Activated CD8-positive, alpha-beta T cell treated with anti-CD3 and anti-CD28 coated beads, Interleukin-2, amount 10 ng/mL, durations not matched to agents 7 days and 5 days (primary cell): ENCODE data around the gene NOTCH1. TPM values are rescaled to one million over a fixed set of nuclear protein-coding genes. Genes with fewer than 3 reads are reported as not detected.

Experiments used
- ATAC-seq: fragments of 150-1000 bp; cut with Tn5 transposase; one replicate; pipeline ENCODE4 v1.10.0; 2021; ENCODE audit warnings: moderate library complexity
- CTCF ChIA-PET: fragments of 350-600 bp; sonication (Branson Sonifier 250); formaldehyde crosslinking; loops from one replicate; lab custom pipeline; 2021; ENCODE audit warnings: antibody characterized with exemption; lab: Charles Lee
- POLR2A ChIA-PET: fragments of 350-600 bp; sonication (Branson Sonifier 250); formaldehyde crosslinking; loops from one replicate; lab custom pipeline; 2021; ENCODE audit warnings: antibody characterized with exemption; lab: Charles Lee
- DNase-seq: peaks from one replicate; pipeline ENCODE4 v3.0.0-alpha.2; 2020
- H3K27ac Mint-ChIP-seq: one replicate; pipeline ENCODE4 v1.8.0; 2021; ENCODE audit warnings: mild to moderate bottlenecking, mixed read lengths
- H3K27me3 Mint-ChIP-seq: one replicate; pipeline ENCODE4 v1.8.0; 2021; ENCODE audit warnings: low read depth, mixed read lengths
- H3K36me3 Mint-ChIP-seq: one replicate; pipeline ENCODE4 v1.8.0; 2021; ENCODE audit warnings: low read depth, mixed read lengths
- H3K4me1 Mint-ChIP-seq: one replicate; pipeline ENCODE4 v1.8.0; 2021; ENCODE audit warnings: low read depth, mixed read lengths
- H3K4me3 Mint-ChIP-seq: one replicate; pipeline ENCODE4 v1.8.0; 2021; ENCODE audit warnings: mild to moderate bottlenecking, mixed read lengths
- H3K9me3 Mint-ChIP-seq: one replicate; pipeline ENCODE4 v1.8.0; 2022; ENCODE audit warnings: mixed read lengths; ENCODE audit not compliant: insufficient read depth
- total RNA-seq, 2 experiments: library from RNA; stranded (reverse); gene quantifications; one replicate each; pipeline ENCODE4 v1.2.3, GENCODE V29; 2021

NOTCH1 gene
- total RNA-seq, 2 experiments from 2014 or later = 86.6 to 94.1 TPM

- H3K4me3 Mint-ChIP-seq = peak overlapping the region; percentile 69
- POLR2A ChIA-PET = interaction anchor here (0.6 to 2.7 kb wide), 8 partner anchors 9 to 195 kb away, joined by 3 to 16 read pairs (median 3); partner anchors contain the start of gene NOTCH1
- ATAC-seq (peak; percentile 74), DNase-seq (peak; percentile 90)
- H3K27ac Mint-ChIP-seq = peak overlapping the region; percentile 92
- CTCF ChIA-PET = interaction anchor here (0.6 to 2.4 kb wide), 4 partner anchors 10 to 502 kb away, joined by 3 to 21 read pairs (median 6); no protein-coding TSS in a partner anchor
- H3K27me3 Mint-ChIP-seq = no peaks in the 10 kb centered on the region
- H3K4me1 Mint-ChIP-seq = peaks cover 77% of the 10 kb centered on the region
- H3K9me3 Mint-ChIP-seq = no peaks in the 10 kb centered on the region
- peaks cover 23% of the 10 kb centered on the region for H3K36me3 Mint-ChIP-seq
These were observed 12.8 kb downstream of the NOTCH1 start for GRCh38 chr9:136532799-136533774.

- peaks cover 72% of the 10 kb centered on the region for H3K4me1 Mint-ChIP-seq
- peak overlapping the region; percentile 42 for H3K4me3 Mint-ChIP-seq
- H3K27ac Mint-ChIP-seq = peak overlapping the region; percentile 83
- peaks cover 19% of the 10 kb centered on the region for H3K36me3 Mint-ChIP-seq
- ChIA-PET CTCF (interaction anchor here (1.2 to 2.4 kb wide), 3 partner anchors 9 to 47 kb away, joined by 3 to 21 read pairs (median 5); no protein-coding TSS in a partner anchor), POLR2A (interaction anchor here (0.5 to 2.7 kb wide), 5 partner anchors 10 to 154 kb away, joined by 3 to 16 read pairs (median 4); partner anchors contain the start of gene NOTCH1)
- H3K9me3 Mint-ChIP-seq = no peaks in the 10 kb centered on the region
- no peaks in the 10 kb centered on the region for H3K27me3 Mint-ChIP-seq
- ATAC-seq (no peak), DNase-seq (no peak)
These were observed 13.7 kb downstream of the NOTCH1 start for GRCh38 chr9:136531904-136532798.

- ChIA-PET CTCF (interaction anchor here (1.2 kb wide), 1 partner anchor 10 kb away, joined by 3 read pairs; no protein-coding TSS in a partner anchor), POLR2A (interaction anchor here (0.5 to 3.2 kb wide), 3 partner anchors 8 to 40 kb away, joined by 3 to 16 read pairs (median 3); no protein-coding TSS in a partner anchor)
These were observed 14.5 kb downstream of the NOTCH1 start for GRCh38 chr9:136531186-136531903.

GRCh38 chr9:136530461-136531089, 15.3 kb downstream of the NOTCH1 start:
- Mint-ChIP-seq H3K4me3 (no peak overlapping the region), H3K27me3 (no peaks in the 10 kb centered on the region), H3K36me3 (peaks cover 15% of the 10 kb centered on the region), H3K27ac (no peak overlapping the region), H3K9me3 (no peaks in the 10 kb centered on the region), H3K4me1 (peaks cover 64% of the 10 kb centered on the region)
- CTCF ChIA-PET = interaction anchor here (0.9 to 1.4 kb wide), 5 partner anchors 9 to 167 kb away, joined by 3 to 8 read pairs (median 3); no protein-coding TSS in a partner anchor
- ATAC-seq (no peak), DNase-seq (no peak)
- POLR2A ChIA-PET = interaction anchor here (3.2 kb wide), 1 partner anchor 9 kb away, joined by 16 read pairs; no protein-coding TSS in a partner anchor

More at GRCh38 chr9:136531186-136531903, 14.5 kb downstream of the NOTCH1 start:
- no peak overlapping the region for H3K27ac Mint-ChIP-seq
- no peaks in the 10 kb centered on the region for H3K27me3 Mint-ChIP-seq
- peaks cover 15% of the 10 kb centered on the region for H3K36me3 Mint-ChIP-seq
- H3K9me3 Mint-ChIP-seq = no peaks in the 10 kb centered on the region
- no peak for ATAC-seq
- DNase-seq = no peak
- no peak overlapping the region for H3K4me3 Mint-ChIP-seq
- H3K4me1 Mint-ChIP-seq = peaks cover 67% of the 10 kb centered on the region

- DNase-seq (no peak), ATAC-seq (no peak)
- Mint-ChIP-seq H3K36me3 (peaks cover 15% of the 10 kb centered on the region), H3K27me3 (no peaks in the 10 kb centered on the region), H3K4me3 (no peak overlapping the region), H3K27ac (no peak overlapping the region), H3K4me1 (peaks cover 59% of the 10 kb centered on the region), H3K9me3 (no peaks in the 10 kb centered on the region)
- ChIA-PET POLR2A (interaction anchor here (3.2 kb wide), 1 partner anchor 10 kb away, joined by 16 read pairs; no protein-coding TSS in a partner anchor), CTCF (interaction anchor here (0.6 to 1.4 kb wide), 6 partner anchors 10 to 166 kb away, joined by 3 to 8 read pairs (median 3); no protein-coding TSS in a partner anchor)
These were observed 16.1 kb downstream of the NOTCH1 start for GRCh38 chr9:136529516-136530460.

- DNase-seq (no peak), ATAC-seq (no peak)
- Mint-ChIP-seq H3K27me3 (no peaks in the 10 kb centered on the region), H3K36me3 (peaks cover 13% of the 10 kb centered on the region), H3K27ac (peak overlapping the region; percentile 46), H3K4me3 (no peak overlapping the region), H3K9me3 (no peaks in the 10 kb centered on the region), H3K4me1 (peaks cover 51% of the 10 kb centered on the region)
- POLR2A ChIA-PET = interaction anchor here (3.2 kb wide), 1 partner anchor 11 kb away, joined by 16 read pairs; no protein-coding TSS in a partner anchor
- CTCF ChIA-PET = interaction anchor here (1.3 to 1.4 kb wide), 3 partner anchors 9 to 100 kb away, joined by 3 to 8 read pairs (median 5); no protein-coding TSS in a partner anchor
These were observed 17.0 kb downstream of the NOTCH1 start for GRCh38 chr9:136528716-136529341.

- peaks cover 14% of the 10 kb centered on the region for H3K36me3 Mint-ChIP-seq
- H3K27ac Mint-ChIP-seq = peak overlapping the region; percentile 43
- ATAC-seq = peak; percentile 31
- POLR2A ChIA-PET = interaction anchor here (1.8 to 3.2 kb wide), 2 partner anchors 10 to 12 kb away, joined by 7 to 16 read pairs; no protein-coding TSS in a partner anchor
- CTCF ChIA-PET = no interaction called here
- H3K27me3 Mint-ChIP-seq = no peaks in the 10 kb centered on the region
- H3K4me3 Mint-ChIP-seq = no peak overlapping the region
- peaks cover 43% of the 10 kb centered on the region for H3K4me1 Mint-ChIP-seq
- DNase-seq = no peak
- no peaks in the 10 kb centered on the region for H3K9me3 Mint-ChIP-seq
These were observed 17.8 kb downstream of the NOTCH1 start for GRCh38 chr9:136527721-136528710.

GRCh38 chr9:136527131-136527530, 18.7 kb downstream of the NOTCH1 start:
- peaks cover 11% of the 10 kb centered on the region for H3K36me3 Mint-ChIP-seq
- DNase-seq = no peak
- no peaks in the 10 kb centered on the region for H3K27me3 Mint-ChIP-seq
- peaks cover 34% of the 10 kb centered on the region for H3K4me1 Mint-ChIP-seq
- CTCF ChIA-PET = no interaction called here
- no peak overlapping the region for H3K27ac Mint-ChIP-seq
- no peak overlapping the region for H3K4me3 Mint-ChIP-seq
- no peak for ATAC-seq
- POLR2A ChIA-PET = interaction anchor here (1.8 kb wide), 1 partner anchor 11 kb away, joined by 7 read pairs; no protein-coding TSS in a partner anchor
- no peaks in the 10 kb centered on the region for H3K9me3 Mint-ChIP-seq
